ENCODE results near the gene SLC25A30. TPM values are rescaled to one million over a fixed set of nuclear protein-coding genes. Genes with fewer than 3 reads are reported as not detected.

The SLC25A30 gene
- total and polyA plus RNA-seq, 9 of the 15 experiments (the other 6 are each of a cell fraction or from before 2014, with no cell fraction given) = 1.1 to 11.1 (median 5.6) TPM

DNA sequence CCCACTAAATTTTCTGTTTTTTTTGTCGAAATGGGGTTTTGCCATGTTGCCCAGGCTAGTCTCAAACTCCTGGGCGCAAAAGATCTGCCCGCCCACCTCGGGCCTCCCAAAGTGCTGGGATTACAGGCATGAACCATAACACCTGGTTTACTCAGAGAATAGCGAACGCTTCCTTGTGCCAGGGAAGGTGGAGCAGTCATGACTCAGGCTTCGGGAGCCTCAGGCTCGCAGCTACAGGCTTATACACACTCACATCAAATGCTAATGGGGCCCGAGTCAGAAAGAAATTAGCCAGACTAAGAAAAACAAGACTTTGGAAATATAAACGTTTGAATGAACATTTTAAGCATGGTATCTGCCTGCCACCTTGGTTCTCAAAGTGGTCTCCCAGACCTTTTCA, 66.1 kb downstream of the SLC25A30 start:
- Histone ChIP-seq H3K9me1 (ENCODE audit: control insufficient read depth, insufficient read depth, low read length) (no peaks in the 10 kb centered on the region), H3K27ac (ENCODE audit: extremely low read depth, low read depth, low read length) (no peak overlapping the region), H2AFZ (ENCODE audit: low read depth, low read length) (no peak overlapping the region), H4K20me1 (replicated peaks; ENCODE audit: control insufficient read depth, insufficient read depth, low read length) (no peaks in the 10 kb centered on the region), H3K4me2 (ENCODE audit: insufficient read depth, low read length) (no peak overlapping the region), H3K27me3 (ENCODE audit: control insufficient read depth in 2 of 2, insufficient read depth in 2 of 2, low read length in 2 of 2) (no peaks in the 10 kb centered on the region), H3K4me1 (replicated peaks in 1 of 2; ENCODE audit: control insufficient read depth in 2 of 2, insufficient read depth in 2 of 2, low read length in 2 of 2) (no peaks in the 10 kb centered on the region), H3K9me3 (replicated peaks; ENCODE audit: control insufficient read depth, insufficient read depth, low read depth, low read length) (no peaks in the 10 kb centered on the region), H3K36me3 (ENCODE audit: control insufficient read depth, insufficient read depth, low read length) (peaks cover 5% of the 10 kb centered on the region; the same call in 1 of the 3 replicates), H3K79me2 (ENCODE audit: control insufficient read depth, insufficient read depth, low read length) (no peaks in the 10 kb centered on the region), H3K4me3 (no peak overlapping the region), H3K9ac (ENCODE audit: insufficient read depth in 1 of 2, low read depth in 2 of 2, low read length in 2 of 2) (no peak overlapping the region)
- no peak for FAIRE-seq
- DNase-seq (ENCODE audit: extremely low read depth in 1 of 4, low spot score in 3 of 4) = no peak
- intact Hi-C loops (cut with micrococcal nuclease) = no loop called here
- no peak for TF ChIP-seq GABPA (tag; conservative IDR thresholded peaks at IDR 0.05; ENCODE audit: low read depth)
- TF ChIP-seq, protein P1, sequence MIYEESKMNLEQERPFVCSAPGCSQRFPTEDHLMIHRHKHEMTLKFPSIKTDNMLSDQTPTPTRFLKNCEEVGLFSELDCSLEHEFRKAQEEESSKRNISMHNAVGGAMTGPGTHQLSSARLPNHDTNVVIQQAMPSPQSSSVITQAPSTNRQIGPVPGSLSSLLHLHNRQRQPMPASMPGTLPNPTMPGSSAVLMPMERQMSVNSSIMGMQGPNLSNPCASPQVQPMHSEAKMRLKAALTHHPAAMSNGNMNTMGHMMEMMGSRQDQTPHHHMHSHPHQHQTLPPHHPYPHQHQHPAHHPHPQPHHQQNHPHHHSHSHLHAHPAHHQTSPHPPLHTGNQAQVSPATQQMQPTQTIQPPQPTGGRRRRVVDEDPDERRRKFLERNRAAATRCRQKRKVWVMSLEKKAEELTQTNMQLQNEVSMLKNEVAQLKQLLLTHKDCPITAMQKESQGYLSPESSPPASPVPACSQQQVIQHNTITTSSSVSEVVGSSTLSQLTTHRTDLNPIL (CRISPR knock-in tag; IDR thresholded peaks at IDR 0.05) = no peak
- TF ChIP-seq, protein P2, sequence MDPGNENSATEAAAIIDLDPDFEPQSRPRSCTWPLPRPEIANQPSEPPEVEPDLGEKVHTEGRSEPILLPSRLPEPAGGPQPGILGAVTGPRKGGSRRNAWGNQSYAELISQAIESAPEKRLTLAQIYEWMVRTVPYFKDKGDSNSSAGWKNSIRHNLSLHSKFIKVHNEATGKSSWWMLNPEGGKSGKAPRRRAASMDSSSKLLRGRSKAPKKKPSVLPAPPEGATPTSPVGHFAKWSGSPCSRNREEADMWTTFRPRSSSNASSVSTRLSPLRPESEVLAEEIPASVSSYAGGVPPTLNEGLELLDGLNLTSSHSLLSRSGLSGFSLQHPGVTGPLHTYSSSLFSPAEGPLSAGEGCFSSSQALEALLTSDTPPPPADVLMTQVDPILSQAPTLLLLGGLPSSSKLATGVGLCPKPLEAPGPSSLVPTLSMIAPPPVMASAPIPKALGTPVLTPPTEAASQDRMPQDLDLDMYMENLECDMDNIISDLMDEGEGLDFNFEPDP (CRISPR knock-in tag; IDR thresholded peaks at IDR 0.05) = no peak
- no peak for TF ChIP-seq ETS2 (tag; IDR thresholded peaks at IDR 0.05; ENCODE audit: borderline replicate concordance, poor library complexity, severe bottlenecking)
- no peak for TF ChIP-seq HDAC3 (IDR thresholded peaks at IDR 0.05; ENCODE audit: borderline replicate concordance, partially characterized antibody)
- no peak for TF ChIP-seq ZNF239 (CRISPR knock-in tag; IDR thresholded peaks at IDR 0.05)
- TF ChIP-seq RBM25 (IDR thresholded peaks at IDR 0.05; ENCODE audit: low read depth, low read length, severe bottlenecking) = no peak
- no peak for TF ChIP-seq HCFC1 (IDR thresholded peaks at IDR 0.05; ENCODE audit: low read depth, low read length)
- TF ChIP-seq ZNF778 (CRISPR knock-in tag; IDR thresholded peaks at IDR 0.05) = no peak
- ATAC-seq = no peak
- 75% methylated on average over 9 of the region's 10 CpGs for WGBS (ENCODE audit: insufficient coverage, low coverage, missing lambda C conversion rate)
- CTCF ChIA-PET (ENCODE audit: low intra/inter-chr PET ratio) = no interaction called here
- no TSS peak for BruUV-seq (replicated peaks)
- POLR2A ChIA-PET = interaction anchor here (1.3 kb wide), 1 partner anchor 11 kb away, joined by 6 read pairs; the partner anchor contains the start of gene TPT1
- in situ Hi-C loops (cut with MboI) = loop anchor here (25.0 kb wide), 1 partner anchor 360 kb away; the partner anchor contains the start of gene CBY2

All from K562 (cell line).